Measurements from ENCODE around the gene TENT4A.

GRCh38 chr5:6766604-6767093 lies 53.4 kb downstream of the TENT4A start:
- peak in 1 of 12 donors; percentile 2 for TF ChIP-seq CTCF (IDR thresholded peaks at IDR 0.05)
- TF ChIP-seq POLR2A (IDR thresholded peaks at IDR 0.05) = no peak
